ENCODE results near the gene AFF3.
"Not testable (repeated sequence)": the region's sequence is repeated elsewhere in the genome, so short reads cannot be mapped to it uniquely, and the experiment has no call there.

The AFF3 gene

GRCh38 chr2:100142393-100142792, at the start of gene AFF3:
Gene AFF3 (minus strand): TSS chr2:100142590. CDS start chr2:100104454, 38,136 bp downstream.
- DNase-seq (ENCODE audit: low spot score) = no peak

GRCh38 chr2:100189387-100189786, 47.0 kb upstream of the AFF3 start:
- DNase-seq (ENCODE audit: low spot score) = no peak

GRCh38 chr2:100188326-100188725, 45.9 kb upstream of the AFF3 start:
- no peak for DNase-seq (ENCODE audit: low spot score)

GRCh38 chr2:100186126-100186525, 43.7 kb upstream of the AFF3 start:
- DNase-seq (ENCODE audit: low spot score) = no peak

- DNase-seq (ENCODE audit: low spot score) = no peak
Measured at GRCh38 chr2:100185516-100185915, 43.1 kb upstream of the AFF3 start.

GRCh38 chr2:100185105-100185504, 42.7 kb upstream of the AFF3 start:
- no peak for DNase-seq (ENCODE audit: low spot score)

GRCh38 chr2:100184055-100184737, 41.8 kb upstream of the AFF3 start:
- DNase-seq (ENCODE audit: low spot score) = no peak

- DNase-seq (ENCODE audit: low spot score) = no peak
Measured at GRCh38 chr2:100182494-100183361, 40.3 kb upstream of the AFF3 start.

GRCh38 chr2:100180503-100180902, 38.1 kb upstream of the AFF3 start:
- no peak for DNase-seq (ENCODE audit: low spot score)

GRCh38 chr2:100179806-100180205, 37.4 kb upstream of the AFF3 start:
- DNase-seq (ENCODE audit: low spot score) = no peak

GRCh38 chr2:100178864-100179263, 36.5 kb upstream of the AFF3 start:
- no peak for DNase-seq (ENCODE audit: low spot score)

GRCh38 chr2:100178085-100178788, 35.8 kb upstream of the AFF3 start:
- peak; percentile 58 for DNase-seq (ENCODE audit: low spot score)

- no peak for DNase-seq (ENCODE audit: low spot score)
Measured at GRCh38 chr2:100176925-100177324, 34.5 kb upstream of the AFF3 start.

GRCh38 chr2:100174026-100174431, 31.6 kb upstream of the AFF3 start:
- no peak for DNase-seq (ENCODE audit: low spot score)

- no peak for DNase-seq (ENCODE audit: low spot score)
Measured at GRCh38 chr2:100166701-100167100, 24.3 kb upstream of the AFF3 start.

GRCh38 chr2:100163605-100164004, 21.2 kb upstream of the AFF3 start:
- no peak for DNase-seq (ENCODE audit: low spot score)

GRCh38 chr2:100161945-100162620, 19.7 kb upstream of the AFF3 start:
- DNase-seq (ENCODE audit: low spot score) = no peak

- DNase-seq (ENCODE audit: low spot score) = no peak
Measured at GRCh38 chr2:100160396-100160795, 18.0 kb upstream of the AFF3 start.

- not testable (repeated sequence) for DNase-seq (ENCODE audit: low spot score)
Measured at GRCh38 chr2:100151832-100152231, 9.4 kb upstream of the AFF3 start.

GRCh38 chr2:100151310-100151709, 8.9 kb upstream of the AFF3 start:
- no peak for DNase-seq (ENCODE audit: low spot score)

GRCh38 chr2:100148883-100149282, 6.5 kb upstream of the AFF3 start:
- no peak for DNase-seq (ENCODE audit: low spot score)

- no peak for DNase-seq (ENCODE audit: low spot score)
Measured at GRCh38 chr2:100146657-100146960, 4.2 kb upstream of the AFF3 start.

Measured in kidney capillary endothelial cell (primary cell).